WTC11 (cell line): Measurements from ENCODE around the gene SGMS1. TPM values are rescaled to one million over a fixed set of nuclear protein-coding genes. Genes with fewer than 3 reads are reported as not detected.

Experiments used
- ATAC-seq: fragments of 200-7000 bp; cut with Tn5 transposase; 2 replicates; pipeline ENCODE4 v1.10.0; 2021; ENCODE audit warnings: mild to moderate bottlenecking, moderate library complexity
- CTCF ChIA-PET: fragments of 300-600 bp; sonication (Branson Sonifier 250); formaldehyde crosslinking; loops from one replicate; lab custom pipeline; 2021; ENCODE audit warnings: antibody characterized with exemption; lab: Charles Lee
- POLR2A ChIA-PET: fragments of 350-600 bp; sonication (Branson Sonifier 250); formaldehyde crosslinking; loops from one replicate; lab custom pipeline; 2021; ENCODE audit warnings: antibody characterized with exemption; lab: Charles Lee
- DNase-seq: peaks from one replicate; pipeline ENCODE4 v3.0.0; 2021; ENCODE audit warnings: low spot score
- H3K27ac Mint-ChIP-seq: 2 replicates; pipeline ENCODE4 v1.8.0; 2021; ENCODE audit warnings: mixed read lengths
- H3K27me3 Mint-ChIP-seq: 2 replicates; pipeline ENCODE4 v1.8.0; 2021; ENCODE audit warnings: low read depth, mild to moderate bottlenecking, moderate library complexity, mixed read lengths
- H3K36me3 Mint-ChIP-seq: 2 replicates; pipeline ENCODE4 v1.8.0; 2021; ENCODE audit warnings: mixed read lengths
- H3K4me1 Mint-ChIP-seq: 2 replicates; pipeline ENCODE4 v1.8.0; 2022; ENCODE audit warnings: mixed read lengths
- H3K4me3 Mint-ChIP-seq: 2 replicates; pipeline ENCODE4 v1.8.0; 2021; ENCODE audit warnings: mild to moderate bottlenecking, moderate library complexity, mixed read lengths
- H3K9me3 Mint-ChIP-seq: 2 replicates; pipeline ENCODE4 v1.8.0; 2021; ENCODE audit warnings: mixed read lengths
- ELF4 ChIP-seq: sonication (generic); formaldehyde crosslinking; IDR thresholded peaks from 2 replicates; pipeline ENCODE4 v1.8.1; 2022; ENCODE audit warnings: low read depth, mild to moderate bottlenecking, moderate library complexity, missing genetic modification reagents
- ETV6 ChIP-seq: sonication (generic); formaldehyde crosslinking; IDR thresholded peaks from 2 replicates; pipeline ENCODE4 v1.8.1; 2022; ENCODE audit warnings: mild to moderate bottlenecking, missing genetic modification reagents
- GRHL2 ChIP-seq: fragments of 250-450 bp; sonication (Bioruptor Pico); IDR thresholded peaks from 2 replicates; pipeline ENCODE4 v1.8.0; 2022; ENCODE audit warnings: mild to moderate bottlenecking, moderate library complexity; ENCODE audit not compliant: insufficient replicate concordance, severe bottlenecking
- JUN ChIP-seq: sonication (generic); formaldehyde crosslinking; IDR thresholded peaks from 2 replicates; pipeline ENCODE4 v1.8.0; 2023; ENCODE audit warnings: mild to moderate bottlenecking, missing genetic modification reagents
- MLX ChIP-seq: sonication (generic); formaldehyde crosslinking; IDR thresholded peaks from 2 replicates; pipeline ENCODE4 v1.8.1; 2023; ENCODE audit warnings: mild to moderate bottlenecking, missing genetic modification reagents, moderate library complexity
- NR3C1 ChIP-seq: sonication (generic); formaldehyde crosslinking; conservative IDR thresholded peaks from 2 replicates; pipeline ENCODE4 v1.8.1; 2023; ENCODE audit warnings: low read depth, mild to moderate bottlenecking, missing genetic modification reagents
- OVOL2 ChIP-seq: fragments of 250-450 bp; sonication (Bioruptor Pico); IDR thresholded peaks from 2 replicates; pipeline ENCODE4 v1.9.0; 2021; ENCODE audit warnings: mild to moderate bottlenecking, borderline replicate concordance
- SMAD3 ChIP-seq: sonication (generic); formaldehyde crosslinking; IDR thresholded peaks from 2 replicates; pipeline ENCODE4 v1.8.0; 2022; ENCODE audit warnings: missing genetic modification reagents, mild to moderate bottlenecking, borderline replicate concordance
- USF1 ChIP-seq: sonication (generic); formaldehyde crosslinking; IDR thresholded peaks from 2 replicates; pipeline ENCODE4 v1.8.0; 2022; ENCODE audit warnings: mild to moderate bottlenecking, missing genetic modification reagents
- ZNF138 ChIP-seq: sonication (generic); formaldehyde crosslinking; conservative IDR thresholded peaks from 2 replicates; pipeline ENCODE4 v1.8.1; 2022; ENCODE audit warnings: mild to moderate bottlenecking, moderate library complexity, missing genetic modification reagents
- ZNF263 ChIP-seq: sonication (generic); formaldehyde crosslinking; IDR thresholded peaks from 2 replicates; pipeline ENCODE4 v1.8.1; 2022; ENCODE audit warnings: low read depth, mild to moderate bottlenecking, moderate library complexity, missing genetic modification reagents
- ZNF317 ChIP-seq: sonication (generic); formaldehyde crosslinking; IDR thresholded peaks from 2 replicates; pipeline ENCODE4 v1.8.1; 2023; ENCODE audit warnings: low read depth, mild to moderate bottlenecking, moderate library complexity, missing genetic modification reagents, borderline replicate concordance
- ZNF416 ChIP-seq: fragments of 250-450 bp; sonication (Bioruptor Pico); IDR thresholded peaks from 2 replicates; pipeline ENCODE4 v1.9.0; 2021; ENCODE audit warnings: mild to moderate bottlenecking, inconsistent platforms
- total RNA-seq: library from RNA; stranded (reverse); gene quantifications from 3 replicates; pipeline ENCODE4 v1.2.3, GENCODE V29; 2021
- TF ChIP-seq, protein P1 (sequence below): fragments of 250-450 bp; sonication (Bioruptor Pico); IDR thresholded peaks from 2 replicates; pipeline ENCODE4 v1.9.0; 2021; ENCODE audit warnings: moderate library complexity, mild to moderate bottlenecking, inconsistent platforms, borderline replicate concordance
- TF ChIP-seq, protein P2 (sequence below): fragments of 250-450 bp; sonication (Bioruptor Pico); IDR thresholded peaks from 2 replicates; pipeline ENCODE4 v1.9.0; 2021; ENCODE audit warnings: mild to moderate bottlenecking
- TF ChIP-seq, protein P3 (sequence below): sonication (generic); formaldehyde crosslinking; conservative IDR thresholded peaks from 2 replicates; pipeline ENCODE4 v1.8.1; 2023; ENCODE audit warnings: mild to moderate bottlenecking, low read depth, missing genetic modification reagents, moderate library complexity
- TF ChIP-seq, protein P4 (sequence below): fragments of 250-450 bp; sonication (Bioruptor Pico); IDR thresholded peaks from 2 replicates; pipeline ENCODE4 v1.8.0; 2021; ENCODE audit warnings: mild to moderate bottlenecking
- TF ChIP-seq, protein P5 (sequence below): sonication (generic); formaldehyde crosslinking; IDR thresholded peaks from 2 replicates; pipeline ENCODE4 v1.8.1; 2022; ENCODE audit warnings: mild to moderate bottlenecking, missing genetic modification reagents, moderate library complexity, borderline replicate concordance
- TF ChIP-seq, protein P6 (sequence below): sonication (generic); formaldehyde crosslinking; IDR thresholded peaks from 2 replicates; pipeline ENCODE4 v1.8.0; 2023; ENCODE audit warnings: mild to moderate bottlenecking, missing genetic modification reagents

SGMS1 gene
- total RNA-seq, 1 experiment from 2014 or later = 13.2 TPM

DNA sequence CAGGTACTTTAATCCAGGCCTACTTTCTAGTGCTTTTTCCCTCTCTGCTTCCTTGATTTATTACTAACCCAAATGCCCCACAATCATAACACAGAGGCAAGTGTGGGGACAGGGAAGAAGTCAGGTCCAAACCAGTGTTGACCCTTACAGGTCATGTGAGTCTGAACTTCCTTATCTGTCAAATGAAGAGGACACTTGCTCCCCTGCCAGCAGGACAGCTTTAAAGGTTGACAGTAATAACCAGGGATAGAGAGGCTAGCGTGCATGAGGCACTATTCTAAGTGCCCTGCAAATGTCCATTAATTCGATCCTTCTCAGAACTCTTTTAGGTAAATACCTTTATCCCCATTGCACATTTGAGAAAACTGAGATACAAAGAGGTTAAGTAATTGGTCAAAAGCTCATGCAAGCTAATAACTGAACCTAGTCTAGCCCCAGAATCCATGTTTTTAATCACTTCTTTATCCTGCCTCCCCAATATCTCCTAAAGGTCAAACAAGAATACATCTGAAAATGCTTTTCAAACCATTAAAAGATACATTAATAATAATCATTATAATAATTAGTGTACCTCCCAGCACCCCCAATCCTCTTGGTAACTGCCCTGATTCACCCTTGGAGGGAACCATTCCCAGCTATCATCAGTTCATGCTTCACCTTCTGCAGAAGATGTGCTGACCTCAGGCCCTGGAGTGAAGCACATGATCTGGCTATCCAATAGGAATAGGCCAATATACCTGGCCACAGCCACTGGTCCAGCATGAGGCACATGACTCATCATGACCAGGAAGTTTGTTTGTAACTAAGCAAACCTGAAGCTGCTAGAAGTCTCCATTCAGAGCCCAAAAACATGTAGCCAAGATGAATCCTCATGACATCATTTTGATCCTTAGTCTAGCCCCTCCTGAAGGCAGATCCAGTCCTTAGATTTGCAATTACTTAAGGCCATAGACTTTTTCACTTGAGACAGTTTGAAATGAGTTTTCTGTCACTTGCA, 40.7 kb downstream of the SGMS1 start (continued):
- TF ChIP-seq SMAD3 (CRISPR knock-in tag) (no peak), GRHL2 (CRISPR knock-in tag) (no peak), USF1 (CRISPR knock-in tag) (no peak), NR3C1 (CRISPR knock-in tag) (no peak), ZNF263 (CRISPR knock-in tag) (no peak)
- TF ChIP-seq, protein P1, sequence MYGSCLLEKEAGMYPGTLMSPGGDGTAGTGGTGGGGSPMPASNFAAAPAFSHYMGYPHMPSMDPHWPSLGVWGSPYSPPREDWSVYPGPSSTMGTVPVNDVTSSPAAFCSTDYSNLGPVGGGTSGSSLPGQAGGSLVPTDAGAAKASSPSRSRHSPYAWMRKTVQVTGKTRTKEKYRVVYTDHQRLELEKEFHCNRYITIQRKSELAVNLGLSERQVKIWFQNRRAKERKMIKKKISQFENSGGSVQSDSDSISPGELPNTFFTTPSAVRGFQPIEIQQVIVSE (CRISPR knock-in tag) = no peak
- TF ChIP-seq, protein P2, sequence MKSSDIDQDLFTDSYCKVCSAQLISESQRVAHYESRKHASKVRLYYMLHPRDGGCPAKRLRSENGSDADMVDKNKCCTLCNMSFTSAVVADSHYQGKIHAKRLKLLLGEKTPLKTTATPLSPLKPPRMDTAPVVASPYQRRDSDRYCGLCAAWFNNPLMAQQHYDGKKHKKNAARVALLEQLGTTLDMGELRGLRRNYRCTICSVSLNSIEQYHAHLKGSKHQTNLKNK = no peak
- TF ChIP-seq, all 79 proteins: peak for 0

DNA sequence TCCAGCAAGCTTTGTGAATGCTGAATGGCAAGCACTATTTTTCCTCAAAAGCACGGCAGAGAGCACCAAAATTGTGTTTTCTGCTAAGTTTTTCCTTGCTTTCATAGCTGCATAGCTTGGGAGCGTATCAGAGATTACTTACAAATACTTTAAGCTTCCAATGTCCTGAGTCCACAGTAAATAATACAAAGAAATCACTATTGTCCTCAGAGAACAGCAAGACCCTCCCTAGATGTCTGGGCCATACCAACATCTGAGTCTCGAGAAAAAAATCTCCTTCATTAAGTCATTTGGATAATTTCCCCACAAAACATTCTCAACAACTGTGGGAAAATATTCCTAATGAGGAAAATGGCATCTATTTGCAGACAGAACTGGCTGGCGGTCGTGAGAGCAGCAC, 41.7 kb downstream of the SGMS1 start:
- CTCF ChIA-PET = interaction anchor here (1.3 kb wide), 1 partner anchor 32 kb away, joined by 3 read pairs; no protein-coding TSS in a partner anchor

More for the DNA sequence above, 41.7 kb downstream of the SGMS1 start:
- TF ChIP-seq ZNF416 = no peak
- TF ChIP-seq, protein P3, sequence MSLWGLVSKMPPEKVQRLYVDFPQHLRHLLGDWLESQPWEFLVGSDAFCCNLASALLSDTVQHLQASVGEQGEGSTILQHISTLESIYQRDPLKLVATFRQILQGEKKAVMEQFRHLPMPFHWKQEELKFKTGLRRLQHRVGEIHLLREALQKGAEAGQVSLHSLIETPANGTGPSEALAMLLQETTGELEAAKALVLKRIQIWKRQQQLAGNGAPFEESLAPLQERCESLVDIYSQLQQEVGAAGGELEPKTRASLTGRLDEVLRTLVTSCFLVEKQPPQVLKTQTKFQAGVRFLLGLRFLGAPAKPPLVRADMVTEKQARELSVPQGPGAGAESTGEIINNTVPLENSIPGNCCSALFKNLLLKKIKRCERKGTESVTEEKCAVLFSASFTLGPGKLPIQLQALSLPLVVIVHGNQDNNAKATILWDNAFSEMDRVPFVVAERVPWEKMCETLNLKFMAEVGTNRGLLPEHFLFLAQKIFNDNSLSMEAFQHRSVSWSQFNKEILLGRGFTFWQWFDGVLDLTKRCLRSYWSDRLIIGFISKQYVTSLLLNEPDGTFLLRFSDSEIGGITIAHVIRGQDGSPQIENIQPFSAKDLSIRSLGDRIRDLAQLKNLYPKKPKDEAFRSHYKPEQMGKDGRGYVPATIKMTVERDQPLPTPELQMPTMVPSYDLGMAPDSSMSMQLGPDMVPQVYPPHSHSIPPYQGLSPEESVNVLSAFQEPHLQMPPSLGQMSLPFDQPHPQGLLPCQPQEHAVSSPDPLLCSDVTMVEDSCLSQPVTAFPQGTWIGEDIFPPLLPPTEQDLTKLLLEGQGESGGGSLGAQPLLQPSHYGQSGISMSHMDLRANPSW (CRISPR knock-in tag) = no peak
- TF ChIP-seq, protein P1 (CRISPR knock-in tag) = no peak
- no peak for TF ChIP-seq JUN (CRISPR knock-in tag)
- TF ChIP-seq ZNF317 (CRISPR knock-in tag) = no peak
- no peak for TF ChIP-seq ZNF138
- no peak for TF ChIP-seq MLX (CRISPR knock-in tag)
- TF ChIP-seq ETV6 (CRISPR knock-in tag) = no peak
- TF ChIP-seq OVOL2 (CRISPR knock-in tag) = no peak
- TF ChIP-seq, protein P4, sequence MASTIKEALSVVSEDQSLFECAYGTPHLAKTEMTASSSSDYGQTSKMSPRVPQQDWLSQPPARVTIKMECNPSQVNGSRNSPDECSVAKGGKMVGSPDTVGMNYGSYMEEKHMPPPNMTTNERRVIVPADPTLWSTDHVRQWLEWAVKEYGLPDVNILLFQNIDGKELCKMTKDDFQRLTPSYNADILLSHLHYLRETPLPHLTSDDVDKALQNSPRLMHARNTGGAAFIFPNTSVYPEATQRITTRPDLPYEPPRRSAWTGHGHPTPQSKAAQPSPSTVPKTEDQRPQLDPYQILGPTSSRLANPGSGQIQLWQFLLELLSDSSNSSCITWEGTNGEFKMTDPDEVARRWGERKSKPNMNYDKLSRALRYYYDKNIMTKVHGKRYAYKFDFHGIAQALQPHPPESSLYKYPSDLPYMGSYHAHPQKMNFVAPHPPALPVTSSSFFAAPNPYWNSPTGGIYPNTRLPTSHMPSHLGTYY = no peak
- TF ChIP-seq, protein P5, sequence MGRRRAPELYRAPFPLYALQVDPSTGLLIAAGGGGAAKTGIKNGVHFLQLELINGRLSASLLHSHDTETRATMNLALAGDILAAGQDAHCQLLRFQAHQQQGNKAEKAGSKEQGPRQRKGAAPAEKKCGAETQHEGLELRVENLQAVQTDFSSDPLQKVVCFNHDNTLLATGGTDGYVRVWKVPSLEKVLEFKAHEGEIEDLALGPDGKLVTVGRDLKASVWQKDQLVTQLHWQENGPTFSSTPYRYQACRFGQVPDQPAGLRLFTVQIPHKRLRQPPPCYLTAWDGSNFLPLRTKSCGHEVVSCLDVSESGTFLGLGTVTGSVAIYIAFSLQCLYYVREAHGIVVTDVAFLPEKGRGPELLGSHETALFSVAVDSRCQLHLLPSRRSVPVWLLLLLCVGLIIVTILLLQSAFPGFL (CRISPR knock-in tag) = no peak
- TF ChIP-seq, protein P6, sequence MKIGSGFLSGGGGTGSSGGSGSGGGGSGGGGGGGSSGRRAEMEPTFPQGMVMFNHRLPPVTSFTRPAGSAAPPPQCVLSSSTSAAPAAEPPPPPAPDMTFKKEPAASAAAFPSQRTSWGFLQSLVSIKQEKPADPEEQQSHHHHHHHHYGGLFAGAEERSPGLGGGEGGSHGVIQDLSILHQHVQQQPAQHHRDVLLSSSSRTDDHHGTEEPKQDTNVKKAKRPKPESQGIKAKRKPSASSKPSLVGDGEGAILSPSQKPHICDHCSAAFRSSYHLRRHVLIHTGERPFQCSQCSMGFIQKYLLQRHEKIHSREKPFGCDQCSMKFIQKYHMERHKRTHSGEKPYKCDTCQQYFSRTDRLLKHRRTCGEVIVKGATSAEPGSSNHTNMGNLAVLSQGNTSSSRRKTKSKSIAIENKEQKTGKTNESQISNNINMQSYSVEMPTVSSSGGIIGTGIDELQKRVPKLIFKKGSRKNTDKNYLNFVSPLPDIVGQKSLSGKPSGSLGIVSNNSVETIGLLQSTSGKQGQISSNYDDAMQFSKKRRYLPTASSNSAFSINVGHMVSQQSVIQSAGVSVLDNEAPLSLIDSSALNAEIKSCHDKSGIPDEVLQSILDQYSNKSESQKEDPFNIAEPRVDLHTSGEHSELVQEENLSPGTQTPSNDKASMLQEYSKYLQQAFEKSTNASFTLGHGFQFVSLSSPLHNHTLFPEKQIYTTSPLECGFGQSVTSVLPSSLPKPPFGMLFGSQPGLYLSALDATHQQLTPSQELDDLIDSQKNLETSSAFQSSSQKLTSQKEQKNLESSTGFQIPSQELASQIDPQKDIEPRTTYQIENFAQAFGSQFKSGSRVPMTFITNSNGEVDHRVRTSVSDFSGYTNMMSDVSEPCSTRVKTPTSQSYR (CRISPR knock-in tag) = no peak
- TF ChIP-seq SMAD3 (CRISPR knock-in tag) = no peak
- no peak for TF ChIP-seq ELF4
- ATAC-seq (no peak), DNase-seq (no peak)
- H3K4me3 Mint-ChIP-seq = no peak overlapping the region
- H3K4me1 Mint-ChIP-seq = peaks cover 54% of the 10 kb centered on the region
- 0 out of 2 replicates have a peak overlapping the region, but pooled peaks have one; percentile 16 for H3K27ac Mint-ChIP-seq
- H3K27me3 Mint-ChIP-seq = no peaks in the 10 kb centered on the region
- peaks cover 12% of the 10 kb centered on the region for H3K36me3 Mint-ChIP-seq
- 0 out of 2 replicates have a peak, but pooled peaks cover 5% of the 10 kb centered on the region for H3K9me3 Mint-ChIP-seq
- POLR2A ChIA-PET = no interaction called here
